Measurements from ENCODE around the gene ASAP3. TPM values are rescaled to one million over a fixed set of nuclear protein-coding genes. Genes with fewer than 3 reads are reported as not detected.

ASAP3 gene
- total RNA-seq, 4 donors from 2014 or later, result 17.6 to 39.0 (median 30.5) TPM

DNA sequence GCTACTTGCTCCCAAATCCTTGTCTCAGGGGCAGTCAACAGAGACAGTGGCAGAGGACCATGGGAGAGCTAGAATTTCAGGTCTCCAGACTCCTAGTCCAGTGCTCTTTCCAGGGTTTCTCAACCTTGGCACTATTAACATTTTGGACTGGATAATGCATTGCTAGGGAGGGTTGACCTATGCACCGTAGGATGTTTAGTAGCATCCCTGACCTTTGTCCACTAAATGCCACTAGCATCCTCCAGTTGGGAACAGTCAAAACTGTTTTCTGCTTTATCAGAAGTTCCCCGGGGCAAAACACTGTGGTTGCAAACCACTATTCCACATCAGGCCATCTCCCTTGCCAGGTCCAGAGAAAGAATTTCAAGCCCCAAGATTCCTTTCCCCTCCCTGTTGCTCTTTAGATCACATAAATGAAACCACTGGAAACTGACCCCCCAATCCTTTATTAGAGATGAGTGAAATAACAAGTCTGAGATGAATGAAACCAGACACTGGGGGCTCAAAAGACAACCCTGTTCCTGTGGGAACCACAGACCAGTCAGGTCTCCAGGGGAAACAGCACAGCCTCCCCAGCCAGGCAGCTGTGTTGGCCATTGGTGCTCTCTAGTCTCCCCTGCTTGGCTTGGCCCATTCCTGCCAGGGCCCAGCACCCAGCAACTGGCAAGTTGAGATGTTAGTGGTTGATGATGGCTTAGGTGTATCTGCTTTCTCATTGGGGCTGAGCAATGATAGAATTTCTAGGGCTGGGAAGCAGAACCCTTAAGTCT lies 55.7 kb downstream of the ASAP3 start:
- Histone ChIP-seq H3K27ac (no peak overlapping the region), H3K4me3 (no peak overlapping the region), H3K27me3 (peaks cover 0 to 9% (median 0%) of the 10 kb centered on the region in 4 donors), H3K9me3 (no peaks in the 10 kb centered on the region), H3K4me1 (peaks cover 6 to 21% (median 19%) of the 10 kb centered on the region in 3 donors), H3K36me3 (peaks cover 0 to 58% (median 0%) of the 10 kb centered on the region in 3 donors)
- TF ChIP-seq, protein P1, sequence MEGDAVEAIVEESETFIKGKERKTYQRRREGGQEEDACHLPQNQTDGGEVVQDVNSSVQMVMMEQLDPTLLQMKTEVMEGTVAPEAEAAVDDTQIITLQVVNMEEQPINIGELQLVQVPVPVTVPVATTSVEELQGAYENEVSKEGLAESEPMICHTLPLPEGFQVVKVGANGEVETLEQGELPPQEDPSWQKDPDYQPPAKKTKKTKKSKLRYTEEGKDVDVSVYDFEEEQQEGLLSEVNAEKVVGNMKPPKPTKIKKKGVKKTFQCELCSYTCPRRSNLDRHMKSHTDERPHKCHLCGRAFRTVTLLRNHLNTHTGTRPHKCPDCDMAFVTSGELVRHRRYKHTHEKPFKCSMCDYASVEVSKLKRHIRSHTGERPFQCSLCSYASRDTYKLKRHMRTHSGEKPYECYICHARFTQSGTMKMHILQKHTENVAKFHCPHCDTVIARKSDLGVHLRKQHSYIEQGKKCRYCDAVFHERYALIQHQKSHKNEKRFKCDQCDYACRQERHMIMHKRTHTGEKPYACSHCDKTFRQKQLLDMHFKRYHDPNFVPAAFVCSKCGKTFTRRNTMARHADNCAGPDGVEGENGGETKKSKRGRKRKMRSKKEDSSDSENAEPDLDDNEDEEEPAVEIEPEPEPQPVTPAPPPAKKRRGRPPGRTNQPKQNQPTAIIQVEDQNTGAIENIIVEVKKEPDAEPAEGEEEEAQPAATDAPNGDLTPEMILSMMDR (IDR thresholded peaks at IDR 0.05), result no peak
- TF ChIP-seq POLR2A (IDR thresholded peaks at IDR 0.05), result no peak
- WGBS, 2 donors, result 93 to 100% methylated on average over 2 of the region's 2 CpGs
- intact Hi-C loops (cut with DNase I), result no loop called here
- no peak for DNase-seq

DNA sequence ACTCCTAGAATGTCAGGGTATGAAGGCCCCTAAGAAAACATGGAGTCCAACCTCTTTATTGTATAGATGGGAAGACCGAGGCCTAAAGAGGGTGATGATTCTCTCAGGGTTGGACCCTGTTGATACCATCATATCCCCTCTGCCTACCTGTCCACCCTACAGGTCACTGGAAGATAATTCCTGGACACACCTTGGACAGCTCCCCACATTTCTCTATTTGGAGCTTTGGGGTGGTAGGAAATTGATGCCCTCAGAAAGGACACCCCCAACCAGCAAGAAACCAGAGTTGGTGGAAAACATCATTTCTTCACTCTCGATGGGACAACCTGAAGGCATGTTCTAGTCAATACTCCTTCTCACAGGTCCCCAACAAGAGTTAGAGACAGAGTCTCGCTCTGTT lies 56.4 kb downstream of the ASAP3 start:
- WGBS, 2 donors, result 89 to 91% methylated on average over 3 of the region's 3 CpGs
- Histone ChIP-seq H3K27me3 (peaks cover 0 to 9% (median 0%) of the 10 kb centered on the region in 4 donors), H3K4me3 (no peak overlapping the region), H3K4me1 (peaks cover 14 to 29% (median 27%) of the 10 kb centered on the region in 3 donors), H3K36me3 (peaks cover 0 to 51% (median 0%) of the 10 kb centered on the region in 3 donors), H3K9me3 (no peaks in the 10 kb centered on the region), H3K27ac (no peak overlapping the region)
- no peak for TF ChIP-seq POLR2A (IDR thresholded peaks at IDR 0.05)
- TF ChIP-seq, protein P1 (IDR thresholded peaks at IDR 0.05), result no peak
- intact Hi-C loops (cut with DNase I), result no loop called here
- no peak for DNase-seq

DNA sequence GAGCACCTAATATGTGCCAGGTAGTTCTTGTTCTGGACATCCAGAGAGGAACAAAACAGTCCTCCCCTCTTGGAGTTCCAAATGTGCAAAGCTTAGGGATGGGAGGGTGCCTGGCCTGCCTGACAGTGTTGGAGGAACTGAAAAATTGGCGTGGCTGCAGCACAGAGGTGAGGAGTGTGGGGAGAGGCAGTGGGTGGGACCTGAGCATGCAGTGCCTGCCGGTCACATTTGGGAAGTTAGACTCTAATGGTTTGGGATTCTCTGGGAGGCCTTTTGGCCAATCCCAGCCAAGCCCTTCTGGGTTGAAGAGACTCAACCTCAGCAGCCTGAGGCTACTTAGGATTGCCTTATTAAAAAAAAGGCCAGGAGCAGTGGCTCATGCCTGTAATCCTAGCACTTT lies 57.2 kb downstream of the ASAP3 start:
- DNase-seq, result no peak
- no peak overlapping the region for H3K4me3 ChIP-seq
- peaks cover 0 to 9% (median 0%) of the 10 kb centered on the region in 4 donors for H3K27me3 ChIP-seq
- peaks cover 0 to 43% (median 0%) of the 10 kb centered on the region in 3 donors for H3K36me3 ChIP-seq
- intact Hi-C loops (cut with DNase I), result no loop called here
- no peak overlapping the region for H3K27ac ChIP-seq
- no peaks in the 10 kb centered on the region for H3K9me3 ChIP-seq
- no peak for TF ChIP-seq POLR2A (IDR thresholded peaks at IDR 0.05)
- TF ChIP-seq, protein P1 (IDR thresholded peaks at IDR 0.05), result no peak
- WGBS, 2 donors, result 67 to 77% methylated on average over 2 of the region's 2 CpGs
- H3K4me1 ChIP-seq, result peaks cover 21 to 36% (median 34%) of the 10 kb centered on the region in 3 donors

DNA sequence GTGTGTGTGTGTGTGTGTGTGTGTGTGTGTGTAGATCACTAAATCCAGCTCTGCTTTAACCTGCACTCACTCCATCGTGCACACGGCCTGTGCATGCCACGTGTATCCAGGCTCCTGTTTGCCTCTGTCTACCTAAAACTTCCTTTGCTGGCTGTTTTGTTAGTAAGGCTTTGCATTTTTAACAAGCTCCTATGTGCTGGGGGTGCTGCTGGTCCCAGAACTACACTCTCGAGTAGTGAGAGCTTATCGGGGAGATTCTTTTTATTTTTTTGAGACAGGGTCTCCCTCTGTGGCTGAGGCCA lies 58.8 kb downstream of the ASAP3 start:
- intact Hi-C loops (cut with DNase I), result no loop called here
- H3K9me3 ChIP-seq, result no peaks in the 10 kb centered on the region
- 21 to 57% methylated on average over 2 to 5 of the region's 5 CpGs for WGBS, 2 donors
- H3K4me3 ChIP-seq, result peak overlapping the region; percentile 48 to 74 (median 70)
- TF ChIP-seq, protein P1 (IDR thresholded peaks at IDR 0.05), result no peak
- DNase-seq, result no peak
- peak overlapping the region in 3 of 4 donors; percentile 76 to 88 (median 84) for H3K27ac ChIP-seq
- peaks cover 0 to 27% (median 0%) of the 10 kb centered on the region in 3 donors for H3K36me3 ChIP-seq
- peaks cover 23 to 43% (median 35%) of the 10 kb centered on the region in 3 donors for H3K4me1 ChIP-seq
- peaks cover 0 to 9% (median 0%) of the 10 kb centered on the region in 4 donors for H3K27me3 ChIP-seq
